ENCODE data around the gene UBE2V1. TPM values are rescaled to one million over a fixed set of nuclear protein-coding genes. Genes with fewer than 3 reads are reported as not detected.

UBE2V1 gene
- polyA plus RNA-seq, 1 donor = 131 TPM

DNA sequence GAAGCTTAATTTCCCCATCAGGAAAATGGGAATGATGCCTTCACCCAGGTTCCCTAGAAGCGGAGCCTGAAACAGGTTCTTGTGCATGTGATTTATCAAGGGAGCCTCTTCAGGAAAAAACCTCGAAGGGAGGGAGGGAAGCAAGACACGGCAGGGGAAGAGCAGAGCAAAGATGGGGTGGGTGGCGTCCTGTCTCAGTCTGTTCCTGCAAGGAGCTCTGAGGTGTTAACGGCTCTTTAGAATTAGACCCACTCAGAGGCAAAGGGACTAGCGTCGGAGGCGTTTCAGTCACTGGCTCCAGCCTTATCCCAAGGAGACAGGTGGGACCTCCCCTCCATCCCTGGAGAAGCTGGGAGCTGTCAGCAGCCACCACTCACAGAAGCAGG is 15.6 kb upstream of the UBE2V1 start:
- Histone ChIP-seq H3K4me3 (ENCODE audit: low read length) (no peak overlapping the region), H3K4me1 (ENCODE audit: control insufficient read depth, insufficient read depth, low read length) (peaks cover 8% of the 10 kb centered on the region), H3K9me3 (ENCODE audit: control insufficient read depth, low read depth, low read length) (no peaks in the 10 kb centered on the region), H3K27ac (ENCODE audit: low read length) (no peak overlapping the region), H3K36me3 (ENCODE audit: control insufficient read depth, insufficient read depth, low read length) (peaks cover 68% of the 10 kb centered on the region), H3K27me3 (ENCODE audit: control insufficient read depth, insufficient read depth, low read length) (no peaks in the 10 kb centered on the region)
- no peak for DNase-seq
- no CpG with 5 or more reads among the region's 8 CpGs for WGBS (ENCODE audit: insufficient coverage, low lambda C conversion rate)

- H3K4me1 ChIP-seq (ENCODE audit: control insufficient read depth, insufficient read depth, low read length) = peaks cover 8% of the 10 kb centered on the region
- H3K9me3 ChIP-seq (ENCODE audit: control insufficient read depth, low read depth, low read length) = no peaks in the 10 kb centered on the region
- no peak overlapping the region for H3K4me3 ChIP-seq (ENCODE audit: low read length)
- WGBS (ENCODE audit: insufficient coverage, low lambda C conversion rate) = no CpG with 5 or more reads among the region's 28 CpGs
- H3K27ac ChIP-seq (ENCODE audit: low read length) = no peak overlapping the region
- DNase-seq = no peak
- no peaks in the 10 kb centered on the region for H3K27me3 ChIP-seq (ENCODE audit: control insufficient read depth, insufficient read depth, low read length)
- H3K36me3 ChIP-seq (ENCODE audit: control insufficient read depth, insufficient read depth, low read length) = peaks cover 69% of the 10 kb centered on the region
Measured at GRCh38 chr20:50127587-50128519, 14.9 kb upstream of the UBE2V1 start.

- Histone ChIP-seq H3K27me3 (ENCODE audit: control insufficient read depth, insufficient read depth, low read length) (no peaks in the 10 kb centered on the region), H3K36me3 (ENCODE audit: control insufficient read depth, insufficient read depth, low read length) (peaks cover 62% of the 10 kb centered on the region), H3K4me3 (ENCODE audit: low read length) (no peak overlapping the region), H3K27ac (ENCODE audit: low read length) (peak overlapping the region; percentile 74), H3K4me1 (ENCODE audit: control insufficient read depth, insufficient read depth, low read length) (peaks cover 8% of the 10 kb centered on the region), H3K9me3 (ENCODE audit: control insufficient read depth, low read depth, low read length) (no peaks in the 10 kb centered on the region)
- peak; percentile 57 to 88 for DNase-seq
- 0% methylated on average over 1 of the region's 4 CpGs for WGBS (ENCODE audit: insufficient coverage, low lambda C conversion rate)
Measured at GRCh38 chr20:50126662-50127061, 13.7 kb upstream of the UBE2V1 start.

GRCh38 chr20:50125279-50125678 is 12.3 kb upstream of the UBE2V1 start:
- no peak overlapping the region for H3K4me3 ChIP-seq (ENCODE audit: low read length)
- no CpG with 5 or more reads among the region's 3 CpGs for WGBS (ENCODE audit: insufficient coverage, low lambda C conversion rate)
- H3K9me3 ChIP-seq (ENCODE audit: control insufficient read depth, low read depth, low read length) = no peaks in the 10 kb centered on the region
- no peak overlapping the region for H3K27ac ChIP-seq (ENCODE audit: low read length)
- H3K36me3 ChIP-seq (ENCODE audit: control insufficient read depth, insufficient read depth, low read length) = peaks cover 52% of the 10 kb centered on the region
- no peaks in the 10 kb centered on the region for H3K27me3 ChIP-seq (ENCODE audit: control insufficient read depth, insufficient read depth, low read length)
- peaks cover 11% of the 10 kb centered on the region for H3K4me1 ChIP-seq (ENCODE audit: control insufficient read depth, insufficient read depth, low read length)
- no peak for DNase-seq

- H3K36me3 ChIP-seq (ENCODE audit: control insufficient read depth, insufficient read depth, low read length) = peaks cover 44% of the 10 kb centered on the region
- no peaks in the 10 kb centered on the region for H3K27me3 ChIP-seq (ENCODE audit: control insufficient read depth, insufficient read depth, low read length)
- H3K9me3 ChIP-seq (ENCODE audit: control insufficient read depth, low read depth, low read length) = no peaks in the 10 kb centered on the region
- DNase-seq = no peak
- no peak overlapping the region for H3K4me3 ChIP-seq (ENCODE audit: low read length)
- H3K4me1 ChIP-seq (ENCODE audit: control insufficient read depth, insufficient read depth, low read length) = peaks cover 11% of the 10 kb centered on the region
- no peak overlapping the region for H3K27ac ChIP-seq (ENCODE audit: low read length)
- no CpG with 5 or more reads among the region's 9 CpGs for WGBS (ENCODE audit: insufficient coverage, low lambda C conversion rate)
Measured at GRCh38 chr20:50124496-50124895, 11.5 kb upstream of the UBE2V1 start.

DNA sequence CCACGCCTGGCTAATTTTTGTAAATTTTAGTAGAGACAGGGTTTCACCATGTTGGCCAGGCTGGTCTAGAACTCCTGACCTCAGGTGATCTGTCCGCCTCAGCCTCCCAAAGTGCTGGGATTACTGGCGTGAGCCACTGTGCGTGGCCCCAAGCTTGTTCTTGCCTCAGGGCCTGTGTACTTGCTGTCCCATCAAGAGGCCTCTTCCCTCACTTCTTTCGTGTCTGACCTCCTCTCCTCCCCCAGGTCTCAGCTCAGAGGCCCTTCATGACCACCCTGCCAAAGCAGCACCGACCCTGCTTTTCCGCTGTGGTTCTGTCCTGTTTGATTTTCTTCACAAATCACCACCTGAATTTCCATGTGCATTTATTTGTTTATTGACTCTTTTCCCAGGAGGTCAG is 10.5 kb upstream of the UBE2V1 start:
- Histone ChIP-seq H3K9me3 (ENCODE audit: control insufficient read depth, low read depth, low read length) (no peaks in the 10 kb centered on the region), H3K36me3 (ENCODE audit: control insufficient read depth, insufficient read depth, low read length) (peaks cover 33% of the 10 kb centered on the region), H3K4me3 (ENCODE audit: low read length) (no peak overlapping the region), H3K27me3 (ENCODE audit: control insufficient read depth, insufficient read depth, low read length) (no peaks in the 10 kb centered on the region), H3K27ac (ENCODE audit: low read length) (no peak overlapping the region), H3K4me1 (ENCODE audit: control insufficient read depth, insufficient read depth, low read length) (peaks cover 11% of the 10 kb centered on the region)
- no CpG with 5 or more reads among the region's 7 CpGs for WGBS (ENCODE audit: insufficient coverage, low lambda C conversion rate)
- DNase-seq = no peak

DNA sequence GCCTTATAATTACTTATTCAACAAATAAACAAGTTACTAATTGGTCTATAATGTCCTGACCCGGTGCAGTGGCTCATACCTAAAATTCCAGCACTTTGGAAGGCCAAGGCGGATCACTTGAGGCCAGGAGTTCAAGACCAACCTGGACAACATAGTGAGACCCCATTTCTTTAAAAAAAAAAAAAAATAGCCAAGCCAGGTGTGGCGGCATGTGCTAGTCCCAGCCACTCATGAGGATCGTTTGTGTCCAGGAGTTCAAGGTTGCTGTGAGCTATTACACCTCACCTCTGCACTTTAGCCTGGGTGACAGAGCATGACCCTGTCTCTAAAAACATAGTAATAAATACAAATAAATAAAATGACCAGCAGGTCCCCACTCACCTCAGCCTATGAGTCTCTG is 9.8 kb upstream of the UBE2V1 start:
- H3K36me3 ChIP-seq (ENCODE audit: control insufficient read depth, insufficient read depth, low read length) = peaks cover 27% of the 10 kb centered on the region
- no peak overlapping the region for H3K27ac ChIP-seq (ENCODE audit: low read length)
- H3K4me1 ChIP-seq (ENCODE audit: control insufficient read depth, insufficient read depth, low read length) = peaks cover 11% of the 10 kb centered on the region
- WGBS (ENCODE audit: insufficient coverage, low lambda C conversion rate) = no CpG with 5 or more reads among the region's 4 CpGs
- DNase-seq = no peak
- H3K4me3 ChIP-seq (ENCODE audit: low read length) = no peak overlapping the region
- H3K27me3 ChIP-seq (ENCODE audit: control insufficient read depth, insufficient read depth, low read length) = no peaks in the 10 kb centered on the region
- H3K9me3 ChIP-seq (ENCODE audit: control insufficient read depth, low read depth, low read length) = no peaks in the 10 kb centered on the region

DNA sequence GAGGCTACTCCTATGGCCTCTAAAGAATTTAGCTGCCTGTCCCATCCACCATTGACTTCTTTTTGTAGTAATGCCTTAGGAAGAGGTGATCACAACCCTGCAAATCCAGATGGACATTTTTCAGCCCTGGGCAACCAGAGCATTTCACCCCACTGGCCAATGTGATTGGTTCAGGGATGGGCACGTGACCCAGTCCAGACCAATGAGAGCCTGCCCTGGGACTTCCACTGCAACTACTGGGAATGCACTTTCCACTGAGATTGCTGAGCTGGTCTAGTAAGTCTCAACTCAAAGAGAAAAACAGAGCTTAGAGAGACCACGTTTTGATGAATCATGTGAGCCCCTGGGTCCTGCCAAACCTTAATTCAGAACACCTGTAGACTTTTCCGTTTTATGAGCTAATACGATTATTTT is 8.9 kb upstream of the UBE2V1 start:
- H3K36me3 ChIP-seq (ENCODE audit: control insufficient read depth, insufficient read depth, low read length) = peaks cover 23% of the 10 kb centered on the region
- no peaks in the 10 kb centered on the region for H3K27me3 ChIP-seq (ENCODE audit: control insufficient read depth, insufficient read depth, low read length)
- peaks cover 9% of the 10 kb centered on the region for H3K4me1 ChIP-seq (ENCODE audit: control insufficient read depth, insufficient read depth, low read length)
- H3K4me3 ChIP-seq (ENCODE audit: low read length) = no peak overlapping the region
- WGBS (ENCODE audit: insufficient coverage, low lambda C conversion rate) = 92% methylated on average over 2 of the region's 4 CpGs
- DNase-seq = no peak
- no peaks in the 10 kb centered on the region for H3K9me3 ChIP-seq (ENCODE audit: control insufficient read depth, low read depth, low read length)
- H3K27ac ChIP-seq (ENCODE audit: low read length) = no peak overlapping the region

DNA sequence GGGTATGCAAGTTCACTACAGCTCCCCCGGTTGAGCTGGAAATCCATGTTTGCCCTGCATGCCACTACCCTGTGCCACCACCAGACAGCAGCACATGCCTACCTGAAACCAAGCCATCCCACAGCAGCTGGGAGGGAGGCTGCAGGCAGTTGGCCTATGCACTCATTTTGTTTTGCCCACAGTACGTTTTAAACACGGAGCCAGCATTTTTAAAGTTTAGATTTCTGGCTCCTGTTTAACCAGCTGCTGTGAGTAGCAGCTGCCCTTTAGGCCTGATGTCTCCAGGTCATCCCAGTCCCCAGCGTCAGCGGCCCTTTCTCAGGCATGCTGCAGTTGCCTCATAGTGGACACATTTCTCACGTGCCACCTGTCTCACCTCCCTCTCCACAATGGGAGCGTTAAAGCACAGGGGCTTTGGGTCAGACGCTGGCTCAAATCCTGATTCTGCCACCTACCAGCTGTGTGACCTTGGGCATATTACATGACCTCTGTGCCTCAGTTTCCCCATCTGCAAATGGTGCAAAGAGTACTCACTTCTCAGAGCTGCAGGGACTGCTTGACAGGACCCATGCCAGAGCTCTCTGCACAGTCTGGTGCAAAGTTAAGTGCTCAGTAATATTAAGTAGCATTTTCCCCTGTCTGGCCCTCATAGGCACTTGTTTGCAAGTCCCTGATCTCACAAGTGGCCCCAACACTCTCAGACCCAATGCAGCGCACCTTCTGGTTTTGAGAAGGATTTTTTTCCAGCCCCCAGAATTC is 8.2 kb upstream of the UBE2V1 start:
- no peak overlapping the region for H3K27ac ChIP-seq (ENCODE audit: low read length)
- H3K4me1 ChIP-seq (ENCODE audit: control insufficient read depth, insufficient read depth, low read length) = peaks cover 7% of the 10 kb centered on the region
- H3K9me3 ChIP-seq (ENCODE audit: control insufficient read depth, low read depth, low read length) = no peaks in the 10 kb centered on the region
- no peak overlapping the region for H3K4me3 ChIP-seq (ENCODE audit: low read length)
- H3K27me3 ChIP-seq (ENCODE audit: control insufficient read depth, insufficient read depth, low read length) = no peaks in the 10 kb centered on the region
- WGBS (ENCODE audit: insufficient coverage, low lambda C conversion rate) = no CpG with 5 or more reads among the region's 9 CpGs
- H3K36me3 ChIP-seq (ENCODE audit: control insufficient read depth, insufficient read depth, low read length) = peaks cover 23% of the 10 kb centered on the region
- DNase-seq = peak; percentile 46 to 51

- Histone ChIP-seq H3K9me3 (ENCODE audit: control insufficient read depth, low read depth, low read length) (no peaks in the 10 kb centered on the region), H3K4me3 (ENCODE audit: low read length) (no peak overlapping the region), H3K36me3 (ENCODE audit: control insufficient read depth, insufficient read depth, low read length) (no peaks in the 10 kb centered on the region), H3K4me1 (ENCODE audit: control insufficient read depth, insufficient read depth, low read length) (peaks cover 22% of the 10 kb centered on the region), H3K27me3 (ENCODE audit: control insufficient read depth, insufficient read depth, low read length) (no peaks in the 10 kb centered on the region), H3K27ac (ENCODE audit: low read length) (no peak overlapping the region)
- 80% methylated on average over 1 of the region's 2 CpGs for WGBS (ENCODE audit: insufficient coverage, low lambda C conversion rate)
- DNase-seq = no peak
Measured at GRCh38 chr20:50118203-50118602, 5.3 kb upstream of the UBE2V1 start.
